HepG2 (cell line): ENCODE results near the gene RGS19. TPM values are rescaled to one million over a fixed set of nuclear protein-coding genes. Genes with fewer than 3 reads are reported as not detected.

Source experiments
- ARHGAP35 ChIP-seq: sonication (generic); formaldehyde crosslinking; IDR thresholded peaks from 2 replicates; pipeline ENCODE4 v1.9.0; 2022; ENCODE audit warnings: mild to moderate bottlenecking, inconsistent platforms, moderate library complexity, missing genetic modification reagents, borderline replicate concordance
- CBX1 ChIP-seq: IDR thresholded peaks from one replicate; pipeline ENCODE4 v1.6.1; 2016; ENCODE audit warnings: antibody characterized with exemption, low read depth
- CENPBD1 ChIP-seq: sonication (generic); formaldehyde crosslinking; IDR thresholded peaks from 2 replicates; pipeline ENCODE4 v1.8.0; 2022; ENCODE audit warnings: missing genetic modification reagents, low read depth, mild to moderate bottlenecking, borderline replicate concordance
- CENPX ChIP-seq: sonication (generic); formaldehyde crosslinking; IDR thresholded peaks from 2 replicates; pipeline ENCODE4 v1.9.0; 2021; ENCODE audit warnings: mild to moderate bottlenecking, missing genetic modification reagents, moderate library complexity
- GATAD2A ChIP-seq: IDR thresholded peaks from 2 replicates; pipeline ENCODE4 v1.6.1; 2016
- IRF9 ChIP-seq: sonication (generic); formaldehyde crosslinking; IDR thresholded peaks from 2 replicates; pipeline ENCODE4 v1.8.0; 2022; ENCODE audit warnings: missing genetic modification reagents, mild to moderate bottlenecking, borderline replicate concordance
- KDM2A ChIP-seq: sonication (generic); formaldehyde crosslinking; IDR thresholded peaks from 2 replicates; pipeline ENCODE4 v1.4.0; 2020; ENCODE audit warnings: low read depth, missing genetic modification reagents, borderline replicate concordance
- KDM6A ChIP-seq: IDR thresholded peaks from 2 replicates; pipeline ENCODE4 v1.6.1; 2016; ENCODE audit warnings: low read depth
- ZBTB20 ChIP-seq: sonication (generic); formaldehyde crosslinking; IDR thresholded peaks from 2 replicates; pipeline ENCODE4 v1.8.1; 2023; ENCODE audit warnings: missing genetic modification reagents, low read depth, mild to moderate bottlenecking, borderline replicate concordance
- ZFP41 ChIP-seq: sonication (generic); formaldehyde crosslinking; IDR thresholded peaks from 2 replicates; pipeline ENCODE4 v1.4.0; 2020; ENCODE audit warnings: mild to moderate bottlenecking, missing genetic modification reagents, borderline replicate concordance
- ZKSCAN5 ChIP-seq: sonication (generic); formaldehyde crosslinking; IDR thresholded peaks from 2 replicates; pipeline ENCODE4 v1.5.1; 2020; ENCODE audit warnings: mild to moderate bottlenecking, missing genetic modification reagents
- ZMYM4 ChIP-seq: sonication (generic); formaldehyde crosslinking; IDR thresholded peaks from 2 replicates; pipeline ENCODE4 v1.8.1; 2023; ENCODE audit warnings: mild to moderate bottlenecking, missing genetic modification reagents
- ZNF251 ChIP-seq: sonication (generic); formaldehyde crosslinking; IDR thresholded peaks from 2 replicates; pipeline ENCODE4 v1.9.0; 2021; ENCODE audit warnings: mild to moderate bottlenecking, missing genetic modification reagents
- ZNF549 ChIP-seq: sonication (generic); formaldehyde crosslinking; IDR thresholded peaks from 2 replicates; pipeline ENCODE4 v1.5.0; 2020; ENCODE audit warnings: missing genetic modification reagents
- ZNF691 ChIP-seq: sonication (generic); formaldehyde crosslinking; IDR thresholded peaks from 2 replicates; pipeline ENCODE4 v1.4.0; 2020; ENCODE audit warnings: missing genetic modification reagents, low read depth, mild to moderate bottlenecking, borderline replicate concordance
- ZNF782 ChIP-seq: sonication (generic); formaldehyde crosslinking; IDR thresholded peaks from 2 replicates; pipeline ENCODE4 v1.4.0; 2020; ENCODE audit warnings: missing genetic modification reagents, mild to moderate bottlenecking, borderline replicate concordance
- polyA plus RNA-seq, 8 experiments: library from polyadenylated mRNA; depleted of rRNA in 3 of 8; stranded (reverse) in 7 of 8; unstranded in 1 of 8; fragments of >200 nt; fragmentation: Illumina TruSeq in 4 of 8; extraction: Trizol in 4 of 8; gene quantifications; 2 replicates each; pipeline versions ENCODE4 v1.2.1 to v1.2.3, GENCODE V29; 2011 to 2016; ENCODE audit warnings: low read depth in 4 of 8, missing spikeins in 1 of 8, mixed read lengths in 1 of 8; ENCODE audit not compliant: insufficient read depth in 1 of 8
- total RNA-seq, 5 experiments: library from RNA; depleted of rRNA; stranded (reverse); fragments of >200 nt; fragmentation: Illumina TruSeq; extraction: Trizol; gene quantifications; 2 replicates each; pipeline ENCODE4 v1.2.3, GENCODE V29; 2016; ENCODE audit warnings: low read depth in 1 of 5
- TF ChIP-seq, protein P1 (sequence below): sonication (generic); formaldehyde crosslinking; IDR thresholded peaks from 2 replicates; pipeline ENCODE4 v1.5.1; 2020; ENCODE audit warnings: mild to moderate bottlenecking, missing genetic modification reagents, moderate library complexity
- TF ChIP-seq, protein P2 (sequence below), 2 experiments: IDR thresholded peaks; 2 replicates each; pipeline ENCODE4 v1.6.1; 2011 to 2012; ENCODE audit warnings: low read length in 2 of 2, borderline replicate concordance in 1 of 2, low read depth in 1 of 2, mild to moderate bottlenecking in 1 of 2, moderate library complexity in 1 of 2

RGS19 gene
- total and polyA plus RNA-seq, 2 of the 13 experiments (the other 11 are each of a cell fraction or from before 2014, with no cell fraction given): 10.7 to 11.9 TPM

DNA sequence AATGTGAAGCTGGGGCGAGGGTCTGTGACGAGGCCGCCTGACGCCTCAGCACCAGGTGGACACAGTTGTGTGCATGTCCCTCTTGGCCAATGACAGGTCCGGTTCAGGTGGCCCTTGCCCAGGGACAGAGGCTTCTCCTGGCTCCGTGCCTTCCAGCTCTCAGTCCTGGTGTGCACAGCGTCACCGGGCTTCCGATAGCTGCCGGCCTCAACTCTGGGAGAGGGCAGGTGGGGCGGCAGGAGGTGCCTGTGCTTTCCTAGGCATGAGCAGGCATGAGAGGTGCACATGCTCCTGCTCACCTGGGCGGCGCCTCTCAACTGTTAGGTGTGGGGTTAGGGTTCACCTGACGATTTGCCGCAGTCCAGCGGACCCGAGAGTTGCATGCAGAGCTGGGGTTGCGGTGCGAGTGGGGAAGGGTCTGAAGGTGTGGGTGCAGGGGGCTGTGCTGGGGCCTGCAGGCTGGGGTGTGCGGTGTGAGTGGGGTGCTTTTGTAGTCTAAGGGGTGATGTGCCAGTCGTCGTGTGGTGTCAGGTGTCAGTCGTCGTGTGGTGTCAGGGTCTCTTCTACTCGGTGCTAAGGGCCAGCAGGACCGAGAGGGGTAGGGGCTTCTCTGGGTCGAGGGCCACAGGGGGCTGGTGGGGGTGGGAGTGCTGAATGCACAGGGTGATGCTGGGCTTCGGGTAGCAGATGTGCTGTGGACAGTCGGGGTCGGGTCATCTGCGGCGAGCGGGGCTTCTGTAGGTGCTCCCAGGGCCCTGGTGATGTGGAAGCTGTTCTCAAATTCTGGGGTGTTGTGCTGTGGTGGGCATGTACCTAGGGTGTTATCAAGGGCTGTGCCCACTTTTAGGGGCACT lies 26.1 kb downstream of the RGS19 start (continued):
- TF ChIP-seq, protein P1, sequence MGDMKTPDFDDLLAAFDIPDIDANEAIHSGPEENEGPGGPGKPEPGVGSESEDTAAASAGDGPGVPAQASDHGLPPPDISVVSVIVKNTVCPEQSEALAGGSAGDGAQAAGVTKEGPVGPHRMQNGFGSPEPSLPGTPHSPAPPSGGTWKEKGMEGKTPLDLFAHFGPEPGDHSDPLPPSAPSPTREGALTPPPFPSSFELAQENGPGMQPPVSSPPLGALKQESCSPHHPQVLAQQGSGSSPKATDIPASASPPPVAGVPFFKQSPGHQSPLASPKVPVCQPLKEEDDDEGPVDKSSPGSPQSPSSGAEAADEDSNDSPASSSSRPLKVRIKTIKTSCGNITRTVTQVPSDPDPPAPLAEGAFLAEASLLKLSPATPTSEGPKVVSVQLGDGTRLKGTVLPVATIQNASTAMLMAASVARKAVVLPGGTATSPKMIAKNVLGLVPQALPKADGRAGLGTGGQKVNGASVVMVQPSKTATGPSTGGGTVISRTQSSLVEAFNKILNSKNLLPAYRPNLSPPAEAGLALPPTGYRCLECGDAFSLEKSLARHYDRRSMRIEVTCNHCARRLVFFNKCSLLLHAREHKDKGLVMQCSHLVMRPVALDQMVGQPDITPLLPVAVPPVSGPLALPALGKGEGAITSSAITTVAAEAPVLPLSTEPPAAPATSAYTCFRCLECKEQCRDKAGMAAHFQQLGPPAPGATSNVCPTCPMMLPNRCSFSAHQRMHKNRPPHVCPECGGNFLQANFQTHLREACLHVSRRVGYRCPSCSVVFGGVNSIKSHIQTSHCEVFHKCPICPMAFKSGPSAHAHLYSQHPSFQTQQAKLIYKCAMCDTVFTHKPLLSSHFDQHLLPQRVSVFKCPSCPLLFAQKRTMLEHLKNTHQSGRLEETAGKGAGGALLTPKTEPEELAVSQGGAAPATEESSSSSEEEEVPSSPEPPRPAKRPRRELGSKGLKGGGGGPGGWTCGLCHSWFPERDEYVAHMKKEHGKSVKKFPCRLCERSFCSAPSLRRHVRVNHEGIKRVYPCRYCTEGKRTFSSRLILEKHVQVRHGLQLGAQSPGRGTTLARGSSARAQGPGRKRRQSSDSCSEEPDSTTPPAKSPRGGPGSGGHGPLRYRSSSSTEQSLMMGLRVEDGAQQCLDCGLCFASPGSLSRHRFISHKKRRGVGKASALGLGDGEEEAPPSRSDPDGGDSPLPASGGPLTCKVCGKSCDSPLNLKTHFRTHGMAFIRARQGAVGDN (CRISPR knock-in tag): peak; percentile 99
- TF ChIP-seq, protein P2, sequence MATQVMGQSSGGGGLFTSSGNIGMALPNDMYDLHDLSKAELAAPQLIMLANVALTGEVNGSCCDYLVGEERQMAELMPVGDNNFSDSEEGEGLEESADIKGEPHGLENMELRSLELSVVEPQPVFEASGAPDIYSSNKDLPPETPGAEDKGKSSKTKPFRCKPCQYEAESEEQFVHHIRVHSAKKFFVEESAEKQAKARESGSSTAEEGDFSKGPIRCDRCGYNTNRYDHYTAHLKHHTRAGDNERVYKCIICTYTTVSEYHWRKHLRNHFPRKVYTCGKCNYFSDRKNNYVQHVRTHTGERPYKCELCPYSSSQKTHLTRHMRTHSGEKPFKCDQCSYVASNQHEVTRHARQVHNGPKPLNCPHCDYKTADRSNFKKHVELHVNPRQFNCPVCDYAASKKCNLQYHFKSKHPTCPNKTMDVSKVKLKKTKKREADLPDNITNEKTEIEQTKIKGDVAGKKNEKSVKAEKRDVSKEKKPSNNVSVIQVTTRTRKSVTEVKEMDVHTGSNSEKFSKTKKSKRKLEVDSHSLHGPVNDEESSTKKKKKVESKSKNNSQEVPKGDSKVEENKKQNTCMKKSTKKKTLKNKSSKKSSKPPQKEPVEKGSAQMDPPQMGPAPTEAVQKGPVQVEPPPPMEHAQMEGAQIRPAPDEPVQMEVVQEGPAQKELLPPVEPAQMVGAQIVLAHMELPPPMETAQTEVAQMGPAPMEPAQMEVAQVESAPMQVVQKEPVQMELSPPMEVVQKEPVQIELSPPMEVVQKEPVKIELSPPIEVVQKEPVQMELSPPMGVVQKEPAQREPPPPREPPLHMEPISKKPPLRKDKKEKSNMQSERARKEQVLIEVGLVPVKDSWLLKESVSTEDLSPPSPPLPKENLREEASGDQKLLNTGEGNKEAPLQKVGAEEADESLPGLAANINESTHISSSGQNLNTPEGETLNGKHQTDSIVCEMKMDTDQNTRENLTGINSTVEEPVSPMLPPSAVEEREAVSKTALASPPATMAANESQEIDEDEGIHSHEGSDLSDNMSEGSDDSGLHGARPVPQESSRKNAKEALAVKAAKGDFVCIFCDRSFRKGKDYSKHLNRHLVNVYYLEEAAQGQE (IDR thresholded peaks at IDR 0.05; ENCODE audit: borderline replicate concordance in 1 of 2, low read depth in 1 of 2, low read length in 2 of 2): no peak
- no peak for TF ChIP-seq CENPBD1 (CRISPR knock-in tag)
- no peak for TF ChIP-seq CBX1
- TF ChIP-seq ZNF251: peak; percentile 89; the same call in 1 of the 2 replicates
- TF ChIP-seq ZKSCAN5: 0 out of 2 replicates have a peak, but pooled peaks have one; percentile 60
- no peak for TF ChIP-seq ZNF549
- peak; percentile 84; the same call in 1 of the 2 replicates for TF ChIP-seq ZNF691 (CRISPR knock-in tag)
- TF ChIP-seq GATAD2A (CRISPR knock-in tag): peak; percentile 49
- peak; percentile 89; the same call in 1 of the 2 replicates for TF ChIP-seq ZBTB20 (CRISPR knock-in tag)
- no peak for TF ChIP-seq CENPX (CRISPR knock-in tag)
- TF ChIP-seq ARHGAP35 (CRISPR knock-in tag): peak; percentile 91; the same call in 1 of the 2 replicates
- TF ChIP-seq KDM2A (CRISPR knock-in tag): peak; percentile 82
- TF ChIP-seq KDM6A: no peak
- TF ChIP-seq ZMYM4 (CRISPR knock-in tag): no peak
- TF ChIP-seq ZFP41 (CRISPR knock-in tag): peak; percentile 83
- TF ChIP-seq IRF9 (CRISPR knock-in tag): peak; percentile 87; the same call in 1 of the 2 replicates
- TF ChIP-seq ZNF782 (CRISPR knock-in tag): peak; percentile 61; the same call in 1 of the 2 replicates
